Measurements from ENCODE around the gene AMBRA1.

DNA sequence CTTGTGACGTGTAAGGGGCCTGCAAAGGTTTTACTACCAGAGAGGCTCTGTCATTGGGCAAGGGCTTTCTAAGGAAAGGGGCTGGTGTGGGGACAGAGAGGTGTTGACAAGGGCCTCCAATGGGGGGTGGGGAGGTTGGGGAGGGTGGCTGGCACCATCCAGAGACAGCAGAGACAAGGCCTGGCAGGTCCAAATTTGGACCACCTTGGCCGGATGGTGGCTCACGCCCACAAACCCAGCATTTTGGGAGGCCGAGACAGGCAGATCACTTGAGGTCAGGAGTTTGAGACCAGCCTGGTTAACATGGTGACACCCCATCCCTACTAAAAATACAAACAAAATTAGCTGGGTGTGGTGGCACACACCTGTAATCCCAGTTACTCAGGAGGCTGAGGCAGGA, 200.1 kb downstream of the AMBRA1 start:
- TF ChIP-seq, protein P1, sequence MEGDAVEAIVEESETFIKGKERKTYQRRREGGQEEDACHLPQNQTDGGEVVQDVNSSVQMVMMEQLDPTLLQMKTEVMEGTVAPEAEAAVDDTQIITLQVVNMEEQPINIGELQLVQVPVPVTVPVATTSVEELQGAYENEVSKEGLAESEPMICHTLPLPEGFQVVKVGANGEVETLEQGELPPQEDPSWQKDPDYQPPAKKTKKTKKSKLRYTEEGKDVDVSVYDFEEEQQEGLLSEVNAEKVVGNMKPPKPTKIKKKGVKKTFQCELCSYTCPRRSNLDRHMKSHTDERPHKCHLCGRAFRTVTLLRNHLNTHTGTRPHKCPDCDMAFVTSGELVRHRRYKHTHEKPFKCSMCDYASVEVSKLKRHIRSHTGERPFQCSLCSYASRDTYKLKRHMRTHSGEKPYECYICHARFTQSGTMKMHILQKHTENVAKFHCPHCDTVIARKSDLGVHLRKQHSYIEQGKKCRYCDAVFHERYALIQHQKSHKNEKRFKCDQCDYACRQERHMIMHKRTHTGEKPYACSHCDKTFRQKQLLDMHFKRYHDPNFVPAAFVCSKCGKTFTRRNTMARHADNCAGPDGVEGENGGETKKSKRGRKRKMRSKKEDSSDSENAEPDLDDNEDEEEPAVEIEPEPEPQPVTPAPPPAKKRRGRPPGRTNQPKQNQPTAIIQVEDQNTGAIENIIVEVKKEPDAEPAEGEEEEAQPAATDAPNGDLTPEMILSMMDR (IDR thresholded peaks at IDR 0.05; ENCODE audit: insufficient read depth, low read length, poor library complexity, severe bottlenecking) = no peak
- no peak for TF ChIP-seq EZH2phosphoT487 (conservative IDR thresholded peaks at IDR 0.05; ENCODE audit: low read length)
